H9 (cell line): ENCODE data around the gene FLCN. TPM values are rescaled to one million over a fixed set of nuclear protein-coding genes. Genes with fewer than 3 reads are reported as not detected.

Experiments used
- DNase-seq: peaks from one replicate; pipeline ENCODE4 v3.0.0-alpha.2; 2017
- H2AFZ ChIP-seq: one replicate; pipeline ENCODE4 v1.6.1; 2013; ENCODE audit warnings: mild to moderate bottlenecking, low read length, control low read depth, moderate library complexity
- H2AK5ac ChIP-seq: 2 replicates; pipeline ENCODE4 v1.6.1; 2013; ENCODE audit warnings: low read length, control low read depth, mixed read lengths; ENCODE audit not compliant: insufficient read length
- H2BK120ac ChIP-seq: one replicate; pipeline ENCODE4 v1.6.1; 2013; ENCODE audit warnings: low read depth, mild to moderate bottlenecking, low read length, control low read depth, inconsistent platforms; ENCODE audit not compliant: poor library complexity, severe bottlenecking
- H2BK12ac ChIP-seq: 2 replicates; pipeline ENCODE4 v1.6.1; 2013; ENCODE audit warnings: low read length, control low read depth, mixed read lengths, low read depth; ENCODE audit not compliant: insufficient read length
- H2BK15ac ChIP-seq: 2 replicates; pipeline ENCODE4 v1.6.1; 2013; ENCODE audit warnings: low read depth, low read length, control low read depth
- H2BK20ac ChIP-seq: one replicate; pipeline ENCODE4 v1.6.1; 2013; ENCODE audit warnings: low read depth, mild to moderate bottlenecking, low read length, control low read depth, inconsistent platforms; ENCODE audit not compliant: poor library complexity, severe bottlenecking
- H2BK5ac ChIP-seq: 2 replicates; pipeline ENCODE4 v1.6.1; 2013; ENCODE audit warnings: low read length, control low read depth, mixed read lengths; ENCODE audit not compliant: insufficient read length
- H3K14ac ChIP-seq: 2 replicates; pipeline ENCODE4 v1.6.1; 2013; ENCODE audit warnings: low read length, control low read depth; ENCODE audit not compliant: insufficient read depth
- H3K18ac ChIP-seq: 2 replicates; pipeline ENCODE4 v1.6.1; 2013; ENCODE audit warnings: low read depth, mild to moderate bottlenecking, mixed read lengths, low read length, control low read depth; ENCODE audit not compliant: insufficient read length
- H3K23ac ChIP-seq: 2 replicates; pipeline ENCODE4 v1.6.1; 2013; ENCODE audit warnings: low read length, control low read depth, mixed read lengths, low read depth; ENCODE audit not compliant: insufficient read length
- H3K23me2 ChIP-seq: 2 replicates; pipeline ENCODE4 v1.6.1; 2013; ENCODE audit warnings: low read depth, mild to moderate bottlenecking, mixed read lengths, low read length, control low read depth; ENCODE audit not compliant: insufficient read length, poor library complexity, severe bottlenecking
- H3K27ac ChIP-seq: 2 replicates; pipeline ENCODE4 v1.5.1; 2013; ENCODE audit warnings: low read length, control low read depth, mixed read lengths, low read depth; ENCODE audit not compliant: insufficient read length
- H3K27me3 ChIP-seq: 2 replicates; pipeline ENCODE4 v1.6.1; 2013; ENCODE audit warnings: low read length, control low read depth, inconsistent platforms; ENCODE audit not compliant: insufficient read depth
- H3K4ac ChIP-seq: 2 replicates; pipeline ENCODE4 v1.6.1; 2013; ENCODE audit warnings: low read depth, mild to moderate bottlenecking, control low read depth, inconsistent platforms, low read length, moderate library complexity
- H3K4me1 ChIP-seq: 2 replicates; pipeline ENCODE4 v1.6.1; 2013; ENCODE audit warnings: low read length, control low read depth, inconsistent platforms; ENCODE audit not compliant: insufficient read depth
- H3K4me2 ChIP-seq: 2 replicates; pipeline ENCODE4 v1.6.1; 2013; ENCODE audit warnings: low read length, control low read depth, mixed read lengths; ENCODE audit not compliant: insufficient read length, insufficient read depth
- H3K56ac ChIP-seq: 2 replicates; pipeline ENCODE4 v1.6.1; 2013; ENCODE audit warnings: low read depth, mild to moderate bottlenecking, mixed read lengths, low read length, control low read depth; ENCODE audit not compliant: insufficient read length
- H3K79me1 ChIP-seq: 2 replicates; pipeline ENCODE4 v1.6.1; 2013; ENCODE audit warnings: low read depth, mild to moderate bottlenecking, moderate library complexity, low read length, control low read depth, inconsistent platforms; ENCODE audit not compliant: insufficient read depth, poor library complexity, severe bottlenecking
- H3K79me2 ChIP-seq: 2 replicates; pipeline ENCODE4 v1.6.1; 2013; ENCODE audit warnings: low read length, control low read depth, inconsistent platforms; ENCODE audit not compliant: insufficient read depth
- H3K9ac ChIP-seq: 2 replicates; pipeline ENCODE4 v1.6.1; 2013; ENCODE audit warnings: low read length, control low read depth, mixed read lengths; ENCODE audit not compliant: insufficient read length; ENCODE audit errors: extremely low read depth
- H3K9me3 ChIP-seq: one replicate; pipeline ENCODE4 v1.6.1; 2013; ENCODE audit warnings: low read depth, low read length, inconsistent platforms; ENCODE audit not compliant: control insufficient read depth
- H3T11ph ChIP-seq: one replicate; pipeline ENCODE4 v1.6.1; 2013; ENCODE audit warnings: mild to moderate bottlenecking, low read length, control low read depth, inconsistent platforms
- H4K20me1 ChIP-seq: one replicate; pipeline ENCODE4 v1.6.1; 2013; ENCODE audit not compliant: control insufficient read depth, insufficient read length, insufficient read depth
- H4K5ac ChIP-seq: 2 replicates; pipeline ENCODE4 v1.6.1; 2013; ENCODE audit warnings: low read depth, mild to moderate bottlenecking, mixed read lengths, low read length, control low read depth; ENCODE audit not compliant: insufficient read length
- H4K8ac ChIP-seq: replicated peaks from 2 replicates; pipeline ENCODE4 v1.6.1; 2013; ENCODE audit warnings: low read length, control low read depth, mixed read lengths, low read depth; ENCODE audit not compliant: insufficient read length
- H4K91ac ChIP-seq: 2 replicates; pipeline ENCODE4 v1.6.1; 2013; ENCODE audit warnings: low read depth, mild to moderate bottlenecking, moderate library complexity, mixed read lengths, low read length, control low read depth; ENCODE audit not compliant: insufficient read length
- H3K27ac Mint-ChIP-seq, 3 experiments: 2 replicates in 2 of 3; 3 replicates in 1 of 3; pipeline ENCODE4 v1.8.0; 2020 to 2021; ENCODE audit warnings: mixed read lengths in 3 of 3, mild to moderate bottlenecking in 1 of 3, moderate library complexity in 1 of 3
- H3K27me3 Mint-ChIP-seq: 2 replicates; pipeline ENCODE4 v1.8.0; 2021; ENCODE audit warnings: low read depth, mild to moderate bottlenecking, moderate library complexity, mixed read lengths
- H3K36me3 Mint-ChIP-seq, 3 experiments: 2 replicates in 2 of 3; 3 replicates in 1 of 3; pipeline ENCODE4 v1.8.0; 2020 to 2021; ENCODE audit warnings: low read depth in 3 of 3, mixed read lengths in 3 of 3; ENCODE audit not compliant: insufficient read depth in 1 of 3
- H3K4me1 Mint-ChIP-seq, 2 experiments: 2 replicates each; pipeline ENCODE4 v1.8.0; 2020; ENCODE audit warnings: mixed read lengths in 2 of 2
- H3K4me3 Mint-ChIP-seq, 2 experiments: 2 replicates in 1 of 2; 3 replicates in 1 of 2; pipeline ENCODE4 v1.8.0; 2020 to 2021; ENCODE audit warnings: mild to moderate bottlenecking in 2 of 2, mixed read lengths in 2 of 2, moderate library complexity in 1 of 2
- H3K9me3 Mint-ChIP-seq, 2 experiments: 2 replicates in 1 of 2; 3 replicates in 1 of 2; pipeline ENCODE4 v1.8.0; 2020; ENCODE audit warnings: mild to moderate bottlenecking in 2 of 2, mixed read lengths in 2 of 2, moderate library complexity in 1 of 2
- WGBS: extraction: QIAGEN DNeasy Blood & Tissue Kit; methylation state at CpG from one replicate; pipeline ENCODE4 v1.1.7; 2013; ENCODE audit warnings: missing lambda C conversion rate, low lambda C conversion rate, mixed read lengths; ENCODE audit not compliant: insufficient read length; ENCODE audit errors: extremely low coverage; 5-methylcytosine and 5-hydroxymethylcytosine counted together
- total RNA-seq: library from RNA; stranded (reverse); gene quantifications from 2 replicates; pipeline ENCODE4 v1.2.1, GENCODE V29; 2021
- TF ChIP-seq, protein P1 (sequence below): fragments of 200-600 bp; sonication (generic); conservative IDR thresholded peaks from 3 replicates; pipeline ENCODE4 v1.8.0; 2021; ENCODE audit warnings: antibody characterized with exemption, mild to moderate bottlenecking

The FLCN gene
- total RNA-seq, 1 experiment from 2014 or later, result 33.3 TPM

DNA sequence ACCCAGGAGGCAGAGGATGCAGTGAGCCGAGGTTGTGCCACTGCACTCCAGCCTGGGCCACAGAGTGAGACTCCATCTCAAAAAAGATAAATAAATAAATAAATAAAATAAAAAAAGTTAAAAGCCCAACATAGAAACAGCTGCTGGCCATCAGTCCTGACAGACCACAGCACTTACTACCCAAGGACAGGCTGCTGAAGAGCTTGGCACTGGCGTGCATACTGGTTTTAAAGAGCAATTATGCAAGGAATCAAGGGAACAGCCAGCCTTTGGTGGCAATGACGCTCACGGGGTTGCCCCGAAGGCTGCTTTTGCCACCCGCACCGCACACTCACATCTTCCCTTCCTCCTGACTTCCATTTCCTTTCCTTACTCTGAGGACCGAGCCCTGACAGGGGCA lies 35.1 kb downstream of the FLCN start:
- no peaks in the 10 kb centered on the region for H3K36me3 Mint-ChIP-seq
- no peaks in the 10 kb centered on the region for H4K20me1 ChIP-seq
- no peaks in the 10 kb centered on the region for H3K9me3 Mint-ChIP-seq
- H3K4me1 ChIP-seq, result no peaks in the 10 kb centered on the region
- no peaks in the 10 kb centered on the region for H3K79me1 ChIP-seq
- H3K4me3 Mint-ChIP-seq, result no peak overlapping the region
- no peak overlapping the region for H4K91ac ChIP-seq
- no peak overlapping the region for H3K14ac ChIP-seq
- H2AK5ac ChIP-seq, result no peak overlapping the region
- TF ChIP-seq, protein P1, sequence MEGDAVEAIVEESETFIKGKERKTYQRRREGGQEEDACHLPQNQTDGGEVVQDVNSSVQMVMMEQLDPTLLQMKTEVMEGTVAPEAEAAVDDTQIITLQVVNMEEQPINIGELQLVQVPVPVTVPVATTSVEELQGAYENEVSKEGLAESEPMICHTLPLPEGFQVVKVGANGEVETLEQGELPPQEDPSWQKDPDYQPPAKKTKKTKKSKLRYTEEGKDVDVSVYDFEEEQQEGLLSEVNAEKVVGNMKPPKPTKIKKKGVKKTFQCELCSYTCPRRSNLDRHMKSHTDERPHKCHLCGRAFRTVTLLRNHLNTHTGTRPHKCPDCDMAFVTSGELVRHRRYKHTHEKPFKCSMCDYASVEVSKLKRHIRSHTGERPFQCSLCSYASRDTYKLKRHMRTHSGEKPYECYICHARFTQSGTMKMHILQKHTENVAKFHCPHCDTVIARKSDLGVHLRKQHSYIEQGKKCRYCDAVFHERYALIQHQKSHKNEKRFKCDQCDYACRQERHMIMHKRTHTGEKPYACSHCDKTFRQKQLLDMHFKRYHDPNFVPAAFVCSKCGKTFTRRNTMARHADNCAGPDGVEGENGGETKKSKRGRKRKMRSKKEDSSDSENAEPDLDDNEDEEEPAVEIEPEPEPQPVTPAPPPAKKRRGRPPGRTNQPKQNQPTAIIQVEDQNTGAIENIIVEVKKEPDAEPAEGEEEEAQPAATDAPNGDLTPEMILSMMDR, result no peak
- no CpG with 5 or more reads among the region's 8 CpGs for WGBS
- peaks cover 4% of the 10 kb centered on the region for H3K27me3 Mint-ChIP-seq
- no peak overlapping the region for H3K27ac ChIP-seq
- DNase-seq, result no peak
- H3K9ac ChIP-seq, result no peak overlapping the region
- H4K5ac ChIP-seq, result no peak overlapping the region
- no peak overlapping the region for H3K4me2 ChIP-seq
- no peak overlapping the region for H3T11ph ChIP-seq
- peaks cover 3% of the 10 kb centered on the region for H3K23me2 ChIP-seq
- no peaks in the 10 kb centered on the region for H3K9me3 ChIP-seq
- H3K18ac ChIP-seq, result no peak overlapping the region
- no peak overlapping the region for H2BK15ac ChIP-seq
- H2BK20ac ChIP-seq, result no peak overlapping the region
- H2BK12ac ChIP-seq, result no peak overlapping the region
- H2AFZ ChIP-seq, result no peak overlapping the region
- H3K27me3 ChIP-seq, result no peaks in the 10 kb centered on the region
- H3K79me2 ChIP-seq, result no peaks in the 10 kb centered on the region
- H3K4me1 Mint-ChIP-seq, result no peaks in the 10 kb centered on the region
- H2BK120ac ChIP-seq, result no peak overlapping the region
- H3K27ac Mint-ChIP-seq, result no peak overlapping the region; a peak in 1 of 7 replicates
- H3K56ac ChIP-seq, result no peak overlapping the region
- H4K8ac ChIP-seq, result no peak overlapping the region
- H3K4ac ChIP-seq, result no peak overlapping the region
- no peak overlapping the region for H2BK5ac ChIP-seq
- H3K23ac ChIP-seq, result no peak overlapping the region
